Epidermal melanocyte (primary cell): Measurements from ENCODE around the gene VTI1A.
"Not testable (repeated sequence)": the region's sequence is repeated elsewhere in the genome, so short reads cannot be mapped to it uniquely, and the experiment has no call there.

ENCODE experiments used
- DNase-seq: peaks from one replicate; pipeline ENCODE4 v3.0.0; 2011; ENCODE audit warnings: low spot score; ENCODE audit not compliant: insufficient read length

The VTI1A gene

GRCh38 chr10:112716076-112716475 lies 269.1 kb downstream of the VTI1A start:
- no peak for DNase-seq

- no peak for DNase-seq
These were observed 270.0 kb downstream of the VTI1A start for GRCh38 chr10:112716924-112717413.

- DNase-seq = no peak
These were observed 273.2 kb downstream of the VTI1A start for GRCh38 chr10:112720178-112720577.

GRCh38 chr10:112721080-112721698 lies 274.2 kb downstream of the VTI1A start:
- DNase-seq = peak; percentile 41

- DNase-seq = no peak
These were observed 275.7 kb downstream of the VTI1A start for GRCh38 chr10:112722758-112723157.

- DNase-seq = peak; percentile 40
These were observed 276.9 kb downstream of the VTI1A start for GRCh38 chr10:112723876-112724275.

- no peak for DNase-seq
These were observed 277.5 kb downstream of the VTI1A start for GRCh38 chr10:112724404-112724991.

GRCh38 chr10:112728118-112728883 lies 281.3 kb downstream of the VTI1A start:
- DNase-seq = no peak

GRCh38 chr10:112728997-112729396 lies 282.0 kb downstream of the VTI1A start:
- DNase-seq = no peak

GRCh38 chr10:112731450-112731849 lies 284.4 kb downstream of the VTI1A start:
- DNase-seq = not testable (repeated sequence)

GRCh38 chr10:112732277-112732921 lies 285.4 kb downstream of the VTI1A start:
- DNase-seq = no peak

GRCh38 chr10:112735041-112735695 lies 288.2 kb downstream of the VTI1A start:
- no peak for DNase-seq

- no peak for DNase-seq
These were observed 291.9 kb downstream of the VTI1A start for GRCh38 chr10:112738606-112739591.

- DNase-seq = no peak
These were observed 292.8 kb downstream of the VTI1A start for GRCh38 chr10:112739592-112740353.

- DNase-seq = no peak
These were observed 294.9 kb downstream of the VTI1A start for GRCh38 chr10:112741830-112742402.

- no peak for DNase-seq
These were observed 297.4 kb downstream of the VTI1A start for GRCh38 chr10:112744181-112745096.

- DNase-seq = no peak
These were observed 299.3 kb downstream of the VTI1A start for GRCh38 chr10:112746329-112746728.
